HG02884 (cell line): ENCODE measurements around the gene RPS6KA1.
A peak's percentile ranks its signal among the peaks of the same experiment; 100 is the strongest.

Source experiments
- ATAC-seq: cut with Tn5 transposase; IDR thresholded peaks from one replicate; pipeline ENCODE4 v1.9.1; 2021; ENCODE audit warnings: mild to moderate bottlenecking, moderate library complexity; ENCODE audit not compliant: unreplicated experiment

Gene RPS6KA1

DNA sequence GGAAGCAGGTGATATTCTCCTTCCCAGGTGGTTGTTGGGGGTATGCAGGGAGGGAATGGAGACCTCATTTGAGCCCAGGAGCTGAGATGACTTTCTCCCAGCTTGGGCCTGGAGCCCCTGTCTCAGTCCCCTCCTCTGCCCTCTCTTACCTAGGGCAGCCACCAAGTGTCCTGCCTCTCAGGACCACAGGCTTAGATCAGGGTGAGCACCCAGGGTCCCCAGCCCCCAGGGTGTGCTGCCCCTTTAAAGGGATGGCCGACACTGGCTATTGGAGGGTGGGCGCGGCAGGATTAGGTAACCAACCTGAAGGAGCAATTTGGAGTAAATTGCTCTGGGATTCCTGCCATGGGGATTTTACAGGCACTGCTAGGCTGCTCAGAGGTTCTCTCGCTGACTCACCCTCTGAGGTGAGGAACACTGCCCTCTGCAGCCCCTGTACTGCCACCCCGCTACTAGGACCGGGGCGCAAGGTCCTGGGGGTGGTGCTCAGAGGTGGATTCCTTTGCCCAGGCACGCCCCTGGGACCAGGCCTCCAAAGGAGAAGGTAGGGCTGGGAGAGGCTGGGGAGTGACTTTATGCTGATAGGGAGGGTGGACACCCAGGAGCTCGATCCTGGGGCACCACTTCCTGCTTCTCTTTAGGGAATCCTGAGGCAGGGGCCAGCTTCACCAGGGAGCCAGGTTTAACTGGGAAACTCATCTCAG lies 1.5 kb downstream of the RPS6KA1 start:
- no peak for ATAC-seq

DNA sequence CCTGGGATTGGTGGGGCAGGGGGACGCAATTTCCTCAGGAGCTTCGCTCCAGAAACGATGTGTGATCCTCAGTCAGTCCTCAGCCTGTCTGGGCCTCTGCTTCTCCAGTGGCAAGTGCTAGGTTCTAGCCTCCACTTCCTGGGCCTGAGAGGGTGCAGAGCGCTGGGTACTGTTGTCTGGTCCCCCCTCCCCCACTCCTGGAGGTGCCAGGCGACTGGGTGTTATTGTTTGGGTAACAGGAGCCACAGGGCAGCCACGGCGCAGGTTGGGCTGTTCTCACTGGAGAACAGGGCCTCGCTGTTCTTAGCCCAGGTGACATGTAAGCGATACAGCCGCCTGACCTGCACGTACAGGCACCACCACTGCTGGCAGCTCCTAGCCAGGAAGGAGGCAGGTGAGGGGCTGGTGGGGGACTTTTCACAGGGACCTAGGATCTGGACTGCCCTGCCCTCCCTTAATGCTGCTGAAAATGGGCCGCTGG lies 2.1 kb downstream of the RPS6KA1 start:
- ATAC-seq = no peak

DNA sequence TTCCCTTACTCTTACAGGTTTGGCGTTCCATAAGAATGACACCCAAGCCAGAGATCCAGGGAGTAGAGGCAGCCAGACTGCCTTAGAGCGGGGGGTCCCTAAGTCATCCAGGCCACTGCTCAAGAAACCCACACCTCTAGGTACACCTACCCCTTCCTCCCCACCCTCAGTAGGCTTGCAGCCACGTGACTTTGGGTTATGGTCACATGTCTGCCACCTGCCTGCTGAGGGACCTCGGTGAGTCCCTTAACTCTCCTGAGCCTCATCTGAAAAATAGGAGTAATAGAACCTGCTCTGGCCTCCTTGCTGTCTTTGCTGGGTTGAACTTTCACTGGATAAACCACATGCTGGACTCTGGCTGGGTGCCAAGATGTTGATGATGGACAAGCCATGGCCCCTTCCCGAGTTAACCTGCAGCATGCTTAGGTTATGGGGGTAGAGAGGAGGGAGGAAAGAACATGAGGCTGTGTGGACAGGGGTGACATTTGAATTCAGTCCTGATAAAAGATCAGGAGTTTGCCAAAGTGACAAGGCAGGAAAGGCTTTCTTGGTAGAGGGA lies 4.5 kb downstream of the RPS6KA1 start:
- no peak for ATAC-seq

DNA sequence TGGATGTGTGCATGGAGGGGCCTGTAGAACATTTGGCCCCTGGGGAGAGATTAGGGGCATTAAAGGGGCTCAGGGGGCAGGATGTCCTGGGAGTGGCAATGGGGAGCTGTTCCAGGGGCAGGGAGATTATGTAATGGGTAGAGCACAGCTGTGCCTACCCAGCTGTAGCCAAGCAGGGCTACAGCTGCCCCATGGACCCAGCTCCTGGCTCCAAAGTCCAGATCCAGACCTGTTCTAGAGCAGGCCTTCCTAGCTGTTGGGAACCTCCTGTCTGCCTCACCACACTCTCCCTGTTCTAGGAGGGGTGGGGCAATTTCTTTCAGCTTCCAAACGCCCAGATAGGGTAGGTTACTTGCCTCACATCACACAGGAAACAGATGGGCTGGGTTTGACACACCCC lies 5.6 kb downstream of the RPS6KA1 start:
- no peak for ATAC-seq

DNA sequence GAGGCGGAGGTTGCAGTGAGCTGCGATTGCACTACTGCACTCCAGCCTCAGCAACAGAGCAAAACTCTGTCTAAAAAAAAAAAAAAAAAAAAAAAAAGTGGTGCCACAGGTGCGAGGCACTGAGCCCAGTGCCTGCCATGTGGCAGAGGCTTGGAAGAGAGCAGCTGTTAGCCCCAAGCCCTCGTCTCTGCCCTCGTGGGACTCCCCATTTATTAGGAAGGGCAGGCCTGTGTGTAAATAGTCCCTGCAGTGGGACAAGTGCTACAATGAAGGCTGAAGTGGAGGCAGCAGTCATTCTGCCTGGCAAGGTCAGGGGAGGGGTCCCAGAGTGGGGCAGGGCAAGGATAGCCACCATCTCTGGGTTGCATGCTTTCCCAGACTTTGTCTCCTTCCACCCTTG lies 6.5 kb downstream of the RPS6KA1 start:
- no peak for ATAC-seq

DNA sequence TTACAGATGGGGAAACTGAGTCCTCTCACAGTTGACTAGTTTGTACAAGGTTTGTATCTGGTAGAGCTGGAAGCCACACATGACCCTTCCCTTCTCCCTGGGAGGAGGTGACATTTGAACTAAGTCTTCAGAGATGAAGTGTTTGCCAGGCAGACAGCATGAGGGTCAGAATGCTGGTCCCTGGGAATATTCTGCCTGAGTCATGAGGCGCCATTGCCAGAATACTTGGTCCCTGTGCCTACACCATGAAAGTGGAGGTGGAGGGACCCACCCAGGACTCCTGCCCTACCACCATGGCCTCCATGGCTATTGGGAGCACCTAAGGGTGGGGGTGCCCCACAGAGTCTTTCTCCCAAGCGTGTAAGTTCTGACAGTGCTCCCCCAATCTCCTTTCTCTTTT lies 7.0 kb downstream of the RPS6KA1 start:
- no peak for ATAC-seq

DNA sequence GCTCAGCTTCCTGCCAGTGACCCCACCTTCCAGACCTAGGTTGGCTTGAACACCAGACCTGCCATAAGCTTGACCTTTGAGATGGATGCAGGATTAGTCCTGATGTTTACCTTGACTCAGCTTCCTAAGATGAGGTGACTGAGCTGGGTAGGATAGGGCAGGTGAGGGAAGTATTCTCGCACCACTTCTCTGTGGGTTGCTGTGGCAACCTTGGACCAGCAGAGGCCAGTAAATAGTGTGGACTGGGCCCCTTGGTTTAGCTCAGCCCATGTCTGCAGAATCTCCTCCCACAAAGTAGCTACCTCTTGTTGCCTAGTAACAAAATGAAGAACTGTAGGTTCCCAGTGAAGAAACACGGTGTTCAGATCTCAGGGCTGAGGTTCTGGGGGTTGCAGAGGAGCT lies 8.4 kb downstream of the RPS6KA1 start:
- ATAC-seq = no peak

DNA sequence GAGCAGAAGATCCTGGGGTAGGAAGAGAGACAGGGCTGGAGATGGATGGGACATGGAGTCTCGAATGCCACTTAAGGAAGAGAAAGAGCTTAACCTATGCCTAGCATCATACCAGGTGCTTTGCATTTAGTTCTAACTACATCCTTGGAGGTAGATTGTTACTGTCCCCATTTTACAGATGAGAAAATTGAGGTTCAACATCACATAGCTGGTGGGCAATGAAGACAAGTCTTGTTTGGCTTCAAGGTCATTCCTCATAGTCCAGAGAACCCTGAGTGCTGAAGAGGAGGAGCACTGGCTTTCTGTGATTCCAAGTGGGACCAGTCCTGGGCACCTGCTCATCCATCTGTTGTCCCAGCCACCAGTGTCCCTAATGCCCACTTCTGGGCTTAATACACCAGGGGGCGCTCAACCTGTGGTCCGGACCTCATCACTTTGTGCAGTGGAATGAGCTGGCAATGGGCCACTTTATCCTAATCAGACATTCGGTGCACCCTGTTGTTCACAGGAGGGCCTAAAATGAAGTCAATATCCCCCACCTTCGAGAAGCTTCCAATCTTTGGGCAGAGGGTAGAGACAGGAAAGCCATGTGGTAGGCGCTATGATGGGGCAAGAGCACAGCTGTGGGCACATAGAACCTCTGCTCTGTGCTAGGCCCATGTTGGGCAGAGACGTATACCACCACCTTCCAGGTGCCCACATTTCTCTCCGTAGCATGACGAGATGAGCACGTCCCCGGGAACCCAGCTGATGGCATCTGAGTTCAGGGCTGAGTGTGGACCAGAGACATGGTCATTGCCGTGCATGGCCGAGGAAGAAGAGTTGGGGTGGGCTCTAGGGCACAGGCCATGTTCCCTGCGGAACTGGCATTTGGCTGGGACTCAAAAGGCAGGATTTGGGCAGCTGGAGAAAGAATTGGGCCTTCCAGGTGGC lies 9.2 kb downstream of the RPS6KA1 start:
- ATAC-seq = no peak

DNA sequence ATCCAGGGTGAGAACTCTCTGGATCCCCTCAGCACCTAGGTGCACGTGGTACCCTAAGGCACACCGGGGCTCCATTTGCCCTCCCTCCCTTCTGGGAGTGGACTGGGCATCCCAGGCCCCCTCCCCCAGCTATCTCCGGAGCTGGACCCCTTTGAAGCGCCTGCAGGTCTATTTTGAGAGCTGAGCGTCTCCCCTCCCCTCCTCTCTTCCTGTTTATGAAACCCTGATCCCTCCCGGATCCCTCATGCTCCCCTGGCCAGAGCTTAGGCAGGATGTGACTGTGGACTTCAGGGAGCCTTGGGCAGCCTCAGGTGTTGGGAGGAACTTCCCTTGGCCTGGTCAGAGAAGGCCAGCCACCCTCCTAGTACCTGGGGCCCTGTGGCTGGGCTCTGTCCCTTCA lies 10.2 kb downstream of the RPS6KA1 start:
- ATAC-seq = no peak

DNA sequence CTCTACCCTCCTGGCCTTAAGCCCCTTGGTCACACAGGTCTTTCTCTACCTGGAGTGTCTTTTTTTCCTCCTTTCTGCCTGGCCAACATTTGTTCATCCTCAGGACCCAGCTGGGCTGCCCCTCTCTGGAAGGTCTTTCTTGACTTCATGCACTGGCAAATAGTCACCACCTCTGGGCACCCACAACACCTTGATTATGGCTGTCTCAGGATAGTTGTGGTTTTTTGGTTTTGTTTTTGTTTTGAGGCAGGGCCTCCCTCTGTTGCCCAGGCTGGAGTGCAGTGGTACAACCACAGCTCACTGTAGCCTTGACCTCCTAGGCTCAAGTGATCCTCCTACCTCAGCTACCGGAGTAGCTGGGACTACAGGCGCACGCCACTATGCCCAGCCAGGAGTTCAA lies 10.8 kb downstream of the RPS6KA1 start:
- ATAC-seq = no peak

DNA sequence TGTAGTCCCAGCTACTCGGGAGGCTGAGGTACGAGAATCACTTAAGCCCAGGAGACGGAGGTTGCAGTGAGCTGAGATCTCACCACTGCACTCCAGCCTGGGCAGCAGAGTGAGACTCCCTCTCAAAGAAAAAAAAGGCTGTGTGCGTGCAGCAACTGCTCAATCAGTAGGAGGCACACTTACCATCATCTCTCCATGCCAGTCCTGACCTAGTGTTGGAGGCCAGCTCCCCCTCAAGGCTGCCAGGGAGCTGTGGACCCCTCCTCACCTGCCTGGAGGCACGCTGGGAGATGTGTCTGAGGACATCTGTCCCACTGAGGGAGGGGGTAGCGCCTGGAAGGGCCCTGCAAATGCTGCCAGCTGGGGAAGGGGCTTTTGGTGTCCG lies 11.9 kb downstream of the RPS6KA1 start:
- ATAC-seq = no peak

DNA sequence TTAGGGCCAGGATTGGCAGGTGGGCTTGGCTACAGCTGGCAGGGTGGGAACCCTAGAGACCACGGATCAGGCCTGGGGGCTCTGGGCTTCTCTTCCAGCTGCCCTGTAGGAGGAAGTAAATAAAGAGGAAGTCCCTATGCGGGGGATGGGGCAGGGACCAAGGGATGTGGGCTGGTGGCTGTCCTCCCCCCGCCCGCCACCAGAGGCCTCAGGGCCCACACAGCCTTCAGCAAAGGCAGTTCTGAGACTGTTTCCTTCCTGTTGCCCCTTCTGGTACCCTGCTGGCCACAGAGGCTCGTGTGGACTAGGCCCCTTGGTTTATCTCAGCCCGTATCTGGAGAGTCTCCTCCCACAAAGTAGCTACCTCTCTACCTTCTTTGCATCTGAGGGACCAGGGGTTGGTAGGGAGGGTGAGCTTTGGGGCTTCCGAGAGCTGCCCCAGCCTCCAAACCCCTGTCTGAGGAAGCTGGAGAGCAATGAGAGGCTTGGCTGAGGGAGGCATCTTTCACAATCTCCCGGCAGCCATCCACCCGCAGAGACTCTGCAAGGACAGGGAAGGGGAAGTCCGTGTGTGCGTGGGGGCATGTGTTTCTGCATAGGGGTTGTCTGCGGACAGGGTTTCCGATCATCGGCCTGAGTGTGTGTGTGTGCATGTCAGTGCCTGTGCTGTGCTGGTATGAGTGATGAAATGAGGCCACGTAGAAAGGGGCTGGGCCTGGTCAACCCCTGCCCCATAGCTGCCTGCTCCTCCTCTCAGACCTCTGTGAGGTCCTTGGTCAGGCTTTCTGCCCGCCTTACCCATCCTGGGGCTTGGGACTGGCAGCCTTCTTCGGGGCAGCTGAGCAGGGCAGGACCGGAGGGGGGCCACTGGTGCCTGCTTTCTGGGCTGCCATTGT lies 12.5 kb downstream of the RPS6KA1 start:
- peak; percentile 50 for ATAC-seq

DNA sequence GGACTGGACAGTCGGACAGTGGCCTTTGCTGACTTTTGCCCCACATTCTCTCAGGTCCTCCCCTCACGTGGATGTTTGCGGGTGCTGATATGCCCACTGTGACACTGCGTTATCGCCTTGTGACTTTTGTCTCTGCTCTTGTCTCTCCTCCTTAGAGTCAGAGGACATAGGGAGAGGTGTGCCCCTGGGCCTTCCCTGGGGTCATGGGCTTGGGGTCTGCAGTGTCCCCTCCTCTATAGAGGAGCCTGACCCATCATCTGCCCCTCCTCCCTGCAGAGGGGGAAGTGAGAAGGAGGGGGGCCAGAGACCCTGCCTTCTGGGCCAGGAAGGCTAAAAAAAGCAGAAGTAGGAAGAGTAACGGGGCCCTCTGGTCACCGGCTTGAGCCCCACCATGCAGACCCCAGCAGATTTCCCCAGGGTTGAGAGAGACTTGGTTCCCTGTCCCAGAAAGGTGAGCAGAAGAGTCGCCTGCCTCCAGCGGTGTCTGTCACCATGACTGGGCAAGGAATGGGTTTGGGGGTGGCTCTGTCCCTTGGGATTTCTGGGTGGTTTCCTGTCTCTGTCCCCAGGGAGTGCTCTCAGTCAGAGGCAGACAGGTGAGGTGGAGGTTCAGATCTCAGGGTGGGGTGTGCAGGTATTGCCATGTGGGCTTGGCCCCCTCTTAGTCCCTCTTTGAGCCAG lies 13.3 kb downstream of the RPS6KA1 start:
- ATAC-seq = no peak

DNA sequence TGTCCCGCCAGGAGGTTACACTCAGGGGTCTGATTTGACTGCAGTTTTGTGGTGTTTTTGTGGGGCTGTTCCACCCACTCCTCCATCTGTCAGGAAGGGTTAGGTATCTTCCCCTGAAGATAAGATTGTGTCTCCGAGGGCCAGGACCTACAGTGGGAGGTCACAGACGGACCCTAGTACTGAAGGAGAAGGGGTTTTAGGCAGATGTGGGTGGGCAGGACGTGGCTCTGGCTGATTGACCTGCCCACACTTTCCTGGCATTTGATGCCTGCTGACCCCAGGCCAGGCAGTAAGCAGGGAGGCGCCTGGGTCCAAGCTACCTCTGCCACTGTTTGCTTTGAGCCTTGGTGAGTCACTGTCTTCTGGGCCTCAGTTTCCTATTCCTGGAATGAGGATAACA lies 13.9 kb downstream of the RPS6KA1 start:
- no peak for ATAC-seq

DNA sequence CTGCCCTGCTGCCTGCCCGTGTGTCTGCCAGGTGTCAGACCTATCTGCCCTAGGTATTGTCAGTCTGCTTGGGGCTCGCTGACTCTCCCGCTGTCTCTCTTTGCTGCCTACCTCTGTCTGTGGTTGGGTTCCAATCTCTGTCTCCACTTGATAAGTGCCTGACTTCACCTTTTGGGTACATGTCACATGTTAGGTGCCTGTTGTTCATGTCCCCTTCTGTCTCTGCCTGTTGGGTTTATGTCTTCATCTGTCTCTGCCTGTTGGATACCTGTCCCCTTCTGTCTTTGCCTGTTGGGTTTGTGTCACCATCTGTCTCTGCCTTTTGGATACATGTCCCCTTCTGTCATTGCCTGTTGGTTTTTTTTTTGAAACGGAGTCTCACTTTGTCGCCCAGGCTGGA lies 14.6 kb downstream of the RPS6KA1 start:
- no peak for ATAC-seq

DNA sequence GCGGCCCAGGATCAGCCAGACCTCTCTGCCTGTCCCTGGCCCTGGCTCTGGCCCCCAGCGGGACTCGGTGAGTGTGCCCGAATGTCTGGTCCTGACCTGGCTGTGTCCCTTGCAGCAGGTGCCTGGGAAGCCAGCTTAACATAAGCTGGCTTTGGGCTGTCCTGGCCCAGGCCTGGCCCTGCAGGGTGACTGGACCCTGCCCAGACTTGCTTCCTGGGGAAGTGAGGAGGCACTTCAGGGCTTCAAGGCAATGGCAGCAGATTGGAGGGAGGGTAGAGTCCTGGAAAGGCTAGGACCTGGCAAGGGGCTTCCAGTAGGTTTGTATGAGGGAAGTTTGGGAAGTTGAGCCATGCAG lies 16.4 kb downstream of the RPS6KA1 start:
- no peak for ATAC-seq

DNA sequence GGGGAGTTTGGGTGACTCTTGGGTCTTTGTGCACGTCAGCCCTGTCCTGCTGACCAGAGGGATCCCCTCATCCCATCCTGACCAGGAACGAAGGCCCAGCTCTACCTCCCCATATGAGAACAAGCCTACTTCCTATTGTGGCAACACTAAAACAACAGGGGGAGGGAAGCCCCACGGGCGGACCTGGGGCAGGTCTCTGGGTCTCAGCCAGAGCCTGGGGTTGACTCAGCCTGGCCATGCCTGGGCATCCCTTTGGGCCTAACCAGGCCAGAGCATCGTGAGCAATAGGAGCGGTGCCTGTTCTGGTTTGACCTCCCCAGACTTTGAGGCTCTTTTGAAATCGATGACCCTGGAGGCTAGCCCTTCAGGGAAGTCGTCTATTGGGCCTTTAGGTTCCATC lies 16.8 kb downstream of the RPS6KA1 start:
- no peak for ATAC-seq

DNA sequence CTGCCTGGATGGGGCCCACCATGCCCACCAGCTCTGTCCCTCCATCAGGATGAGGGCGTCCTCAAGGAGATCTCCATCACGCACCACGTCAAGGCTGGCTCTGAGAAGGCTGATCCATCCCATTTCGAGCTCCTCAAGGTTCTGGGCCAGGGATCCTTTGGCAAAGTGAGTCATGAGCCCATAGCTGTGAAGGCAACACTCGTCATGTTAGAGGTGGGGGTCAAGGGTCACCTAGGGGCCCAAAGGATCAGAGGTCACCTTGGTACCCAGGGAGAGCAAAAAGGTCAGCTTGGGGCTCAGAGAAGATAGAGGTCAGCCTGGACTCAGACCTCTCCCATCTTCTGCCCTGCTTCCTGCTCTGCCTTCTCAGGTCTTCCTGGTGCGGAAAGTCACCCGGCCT lies 17.3 kb downstream of the RPS6KA1 start:
- no peak for ATAC-seq

DNA sequence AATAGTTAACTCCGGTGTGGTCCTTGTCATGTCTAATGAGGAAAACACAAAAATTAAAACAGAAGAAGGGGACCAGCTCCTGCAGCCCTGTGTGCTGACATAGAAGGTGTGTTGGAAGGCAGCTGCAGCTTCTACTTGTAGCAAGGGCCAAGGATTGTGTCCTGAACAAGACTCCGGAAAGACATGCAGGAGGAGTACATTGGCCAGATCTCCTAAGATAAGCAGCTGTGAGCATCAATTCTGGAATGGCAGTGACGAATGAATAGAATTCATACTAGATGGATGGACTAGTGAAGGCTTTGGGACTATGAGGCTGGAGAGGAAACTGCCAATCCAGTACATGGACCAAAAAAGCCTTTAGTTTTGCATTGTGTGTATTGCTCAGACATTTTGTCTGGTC lies 19.3 kb downstream of the RPS6KA1 start:
- ATAC-seq = no peak

DNA sequence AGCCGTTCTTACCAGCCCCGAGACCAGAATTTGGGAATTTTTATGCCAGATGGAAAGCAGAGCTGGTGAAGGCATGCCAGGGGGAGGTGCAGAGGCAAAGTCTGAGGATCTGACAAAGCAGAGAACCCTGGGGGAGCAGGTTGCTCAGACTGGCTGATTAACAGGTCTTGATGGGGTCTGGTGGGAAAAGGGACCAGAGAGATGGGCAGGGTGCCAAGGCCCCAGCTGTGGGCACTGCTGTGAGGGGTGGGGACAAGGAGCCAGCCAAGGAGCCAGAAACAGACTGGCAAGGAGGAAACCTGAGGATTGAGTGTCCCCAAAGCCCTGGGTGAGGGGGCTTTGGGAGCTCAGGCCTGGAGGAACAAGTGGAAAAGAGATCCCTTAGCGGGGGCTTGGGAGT lies 21.4 kb downstream of the RPS6KA1 start:
- no peak for ATAC-seq
